Panc1 (cell line): Measurements from ENCODE around the gene RRP36. TPM values are rescaled to one million over a fixed set of nuclear protein-coding genes. Genes with fewer than 3 reads are reported as not detected.
A peak's percentile ranks its signal among the peaks of the same experiment; 100 is the strongest.

Source experiments
- ATAC-seq: fragments of 200-7000 bp; cut with Tn5 transposase; 2 replicates; pipeline ENCODE4 v1.9.1; 2020; ENCODE audit warnings: mild to moderate bottlenecking, moderate library complexity
- BruUV-seq: library from RNA; stranded (reverse); fragments of 400-500 nt; replicated peaks from 2 replicates; lab custom pipeline; 2021; lab: Mats Ljungman, UMichigan
- CTCF ChIA-PET: fragments of 300-600 bp; sonication (Branson Sonifier 250); formaldehyde crosslinking; loops from one replicate; lab custom pipeline; 2022; ENCODE audit warnings: antibody characterized with exemption; lab: Charles Lee
- POLR2A ChIA-PET: fragments of 300-600 bp; sonication (Branson Sonifier 250); formaldehyde crosslinking; loops from one replicate; lab custom pipeline; 2022; ENCODE audit warnings: antibody characterized with exemption; lab: Charles Lee
- DNase-seq: peaks from one replicate; pipeline ENCODE4 v3.0.0-alpha.2; 2010; ENCODE audit warnings: low read depth, low spot score
- H3K27ac ChIP-seq: 2 replicates; pipeline ENCODE4 v1.5.1; 2011; ENCODE audit warnings: mild to moderate bottlenecking, low read length, inconsistent platforms
- H3K27me3 ChIP-seq: fragments of 200-500 bp; sonication (Bioruptor generic); 2 replicates; pipeline ENCODE4 v1.6.0; 2014; ENCODE audit warnings: low read length, inconsistent platforms; ENCODE audit not compliant: control insufficient read depth, insufficient read depth
- H3K36me3 ChIP-seq: fragments of 200-500 bp; sonication (Bioruptor generic); 2 replicates; pipeline ENCODE4 v1.5.1; 2014; ENCODE audit warnings: inconsistent platforms, mild to moderate bottlenecking, low read length, moderate library complexity; ENCODE audit not compliant: control insufficient read depth, insufficient read depth
- H3K4me1 ChIP-seq: 2 replicates; pipeline ENCODE4 v1.5.1; 2011; ENCODE audit warnings: inconsistent platforms, mild to moderate bottlenecking, low read length, moderate library complexity; ENCODE audit not compliant: control insufficient read depth, insufficient read depth
- H3K4me3 ChIP-seq, 2 experiments: 2 replicates each; pipeline ENCODE4 v1.5.1; 2011 to 2012; ENCODE audit warnings: low read depth in 2 of 2, low read length in 2 of 2, mild to moderate bottlenecking in 2 of 2, inconsistent platforms in 1 of 2, moderate library complexity in 1 of 2
- H3K9me3 ChIP-seq: fragments of 200-500 bp; sonication (Bioruptor generic); 2 replicates; pipeline ENCODE4 v1.5.1; 2014; ENCODE audit warnings: low read depth, mild to moderate bottlenecking, inconsistent platforms, low read length, moderate library complexity; ENCODE audit not compliant: control insufficient read depth, insufficient read depth
- POLR2AphosphoS5 ChIP-seq: IDR thresholded peaks from 2 replicates; pipeline ENCODE4 v1.6.1; 2012; ENCODE audit warnings: mild to moderate bottlenecking, low read depth, low read length, moderate library complexity
- SIN3A ChIP-seq: IDR thresholded peaks from 2 replicates; pipeline ENCODE4 v1.6.1; 2012; ENCODE audit warnings: low read depth, mild to moderate bottlenecking, low read length, moderate library complexity, borderline replicate concordance; ENCODE audit not compliant: insufficient read depth
- TCF7L2 ChIP-seq: IDR thresholded peaks from 2 replicates; pipeline ENCODE4 v1.6.1; 2011; ENCODE audit warnings: mild to moderate bottlenecking, low read depth, low read length, inconsistent platforms
- in situ Hi-C: cut with HindIII; loops from 2 replicates; pipeline ENCODE4 v1.10.0; 2016; ENCODE audit warnings: low sequenced_read_pairs, low pct_unique_long_range_greater_than_20kb
- intact Hi-C: fragments of 100-400 bp; cut with micrococcal nuclease; formaldehyde crosslinking; loops from one replicate; pipeline ENCODE4 v1.10.0; 2022; ENCODE audit not compliant: unreplicated experiment
- total RNA-seq: library from RNA; stranded (reverse); gene quantifications from one replicate; pipeline ENCODE4 v1.2.1, GENCODE V29; 2021; ENCODE audit not compliant: unreplicated experiment
- TF ChIP-seq, protein P1 (sequence below): fragments of 450-650 bp; IDR thresholded peaks from 2 replicates; pipeline ENCODE4 v1.5.1; 2017; ENCODE audit warnings: mild to moderate bottlenecking
- TF ChIP-seq, protein P2 (sequence below), 2 experiments: IDR thresholded peaks; 2 replicates each; pipeline ENCODE4 v1.6.1; 2011 to 2012; ENCODE audit warnings: low read depth in 2 of 2, control low read depth in 1 of 2, low read length in 1 of 2, mild to moderate bottlenecking in 1 of 2, moderate library complexity in 1 of 2; ENCODE audit not compliant: insufficient read depth in 1 of 2

The RRP36 gene
- total RNA-seq, 1 experiment from 2014 or later, result 106 TPM

GRCh38 chr6:43054206-43054943 is 33.0 kb downstream of the RRP36 start:
- intact Hi-C loops, result no loop called here
- H3K4me3 ChIP-seq, result peak overlapping the region; percentile 67 to 73
- in situ Hi-C loops, result no loop called here
- H3K36me3 ChIP-seq, result peaks cover 5% of the 10 kb centered on the region; the same call in 1 of the 2 replicates
- no peak for DNase-seq
- BruUV-seq, result no TSS peak
- no peaks in the 10 kb centered on the region for H3K9me3 ChIP-seq
- peaks cover 25% of the 10 kb centered on the region for H3K4me1 ChIP-seq
- ATAC-seq, result no peak
- ChIA-PET CTCF (no interaction called here), POLR2A (interaction anchor here (0.7 kb wide), 2 partner anchors 42 to 71 kb away, joined by 3 to 6 read pairs; no protein-coding TSS in a partner anchor)
- peak overlapping the region; percentile 87 for H3K27ac ChIP-seq
- TF ChIP-seq TCF7L2, result no peak
- TF ChIP-seq POLR2AphosphoS5, result no peak
- TF ChIP-seq, protein P1, sequence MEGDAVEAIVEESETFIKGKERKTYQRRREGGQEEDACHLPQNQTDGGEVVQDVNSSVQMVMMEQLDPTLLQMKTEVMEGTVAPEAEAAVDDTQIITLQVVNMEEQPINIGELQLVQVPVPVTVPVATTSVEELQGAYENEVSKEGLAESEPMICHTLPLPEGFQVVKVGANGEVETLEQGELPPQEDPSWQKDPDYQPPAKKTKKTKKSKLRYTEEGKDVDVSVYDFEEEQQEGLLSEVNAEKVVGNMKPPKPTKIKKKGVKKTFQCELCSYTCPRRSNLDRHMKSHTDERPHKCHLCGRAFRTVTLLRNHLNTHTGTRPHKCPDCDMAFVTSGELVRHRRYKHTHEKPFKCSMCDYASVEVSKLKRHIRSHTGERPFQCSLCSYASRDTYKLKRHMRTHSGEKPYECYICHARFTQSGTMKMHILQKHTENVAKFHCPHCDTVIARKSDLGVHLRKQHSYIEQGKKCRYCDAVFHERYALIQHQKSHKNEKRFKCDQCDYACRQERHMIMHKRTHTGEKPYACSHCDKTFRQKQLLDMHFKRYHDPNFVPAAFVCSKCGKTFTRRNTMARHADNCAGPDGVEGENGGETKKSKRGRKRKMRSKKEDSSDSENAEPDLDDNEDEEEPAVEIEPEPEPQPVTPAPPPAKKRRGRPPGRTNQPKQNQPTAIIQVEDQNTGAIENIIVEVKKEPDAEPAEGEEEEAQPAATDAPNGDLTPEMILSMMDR, result no peak
- TF ChIP-seq, protein P2, sequence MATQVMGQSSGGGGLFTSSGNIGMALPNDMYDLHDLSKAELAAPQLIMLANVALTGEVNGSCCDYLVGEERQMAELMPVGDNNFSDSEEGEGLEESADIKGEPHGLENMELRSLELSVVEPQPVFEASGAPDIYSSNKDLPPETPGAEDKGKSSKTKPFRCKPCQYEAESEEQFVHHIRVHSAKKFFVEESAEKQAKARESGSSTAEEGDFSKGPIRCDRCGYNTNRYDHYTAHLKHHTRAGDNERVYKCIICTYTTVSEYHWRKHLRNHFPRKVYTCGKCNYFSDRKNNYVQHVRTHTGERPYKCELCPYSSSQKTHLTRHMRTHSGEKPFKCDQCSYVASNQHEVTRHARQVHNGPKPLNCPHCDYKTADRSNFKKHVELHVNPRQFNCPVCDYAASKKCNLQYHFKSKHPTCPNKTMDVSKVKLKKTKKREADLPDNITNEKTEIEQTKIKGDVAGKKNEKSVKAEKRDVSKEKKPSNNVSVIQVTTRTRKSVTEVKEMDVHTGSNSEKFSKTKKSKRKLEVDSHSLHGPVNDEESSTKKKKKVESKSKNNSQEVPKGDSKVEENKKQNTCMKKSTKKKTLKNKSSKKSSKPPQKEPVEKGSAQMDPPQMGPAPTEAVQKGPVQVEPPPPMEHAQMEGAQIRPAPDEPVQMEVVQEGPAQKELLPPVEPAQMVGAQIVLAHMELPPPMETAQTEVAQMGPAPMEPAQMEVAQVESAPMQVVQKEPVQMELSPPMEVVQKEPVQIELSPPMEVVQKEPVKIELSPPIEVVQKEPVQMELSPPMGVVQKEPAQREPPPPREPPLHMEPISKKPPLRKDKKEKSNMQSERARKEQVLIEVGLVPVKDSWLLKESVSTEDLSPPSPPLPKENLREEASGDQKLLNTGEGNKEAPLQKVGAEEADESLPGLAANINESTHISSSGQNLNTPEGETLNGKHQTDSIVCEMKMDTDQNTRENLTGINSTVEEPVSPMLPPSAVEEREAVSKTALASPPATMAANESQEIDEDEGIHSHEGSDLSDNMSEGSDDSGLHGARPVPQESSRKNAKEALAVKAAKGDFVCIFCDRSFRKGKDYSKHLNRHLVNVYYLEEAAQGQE (IDR thresholded peaks at IDR 0.05; ENCODE audit: insufficient read depth in 1 of 2, low read depth in 2 of 2, low read length in 1 of 2), result no peak
- no peak for TF ChIP-seq SIN3A
- H3K27me3 ChIP-seq, result no peaks in the 10 kb centered on the region

- POLR2A ChIA-PET, result no interaction called here
- CTCF ChIA-PET, result no interaction called here
- intact Hi-C loops, result no loop called here
Observed at GRCh38 chr6:43055966-43056365, 34.5 kb downstream of the RRP36 start.

More at GRCh38 chr6:43055966-43056365, 34.5 kb downstream of the RRP36 start:
- TF ChIP-seq, protein P2 (IDR thresholded peaks at IDR 0.05; ENCODE audit: insufficient read depth in 1 of 2, low read depth in 2 of 2, low read length in 1 of 2), result no peak
- TF ChIP-seq SIN3A (no peak), TCF7L2 (no peak), POLR2AphosphoS5 (no peak)
- TF ChIP-seq, protein P1, result no peak
- DNase-seq, result no peak
- Histone ChIP-seq H3K27ac (no peak overlapping the region), H3K27me3 (no peaks in the 10 kb centered on the region), H3K36me3 (peaks cover 5% of the 10 kb centered on the region; the same call in 1 of the 2 replicates), H3K9me3 (no peaks in the 10 kb centered on the region), H3K4me1 (peaks cover 25% of the 10 kb centered on the region), H3K4me3 (no peak overlapping the region)
- no TSS peak for BruUV-seq
- no peak for ATAC-seq
- in situ Hi-C loops, result no loop called here
